Measurements from ENCODE around the gene SCNN1A.

DNA sequence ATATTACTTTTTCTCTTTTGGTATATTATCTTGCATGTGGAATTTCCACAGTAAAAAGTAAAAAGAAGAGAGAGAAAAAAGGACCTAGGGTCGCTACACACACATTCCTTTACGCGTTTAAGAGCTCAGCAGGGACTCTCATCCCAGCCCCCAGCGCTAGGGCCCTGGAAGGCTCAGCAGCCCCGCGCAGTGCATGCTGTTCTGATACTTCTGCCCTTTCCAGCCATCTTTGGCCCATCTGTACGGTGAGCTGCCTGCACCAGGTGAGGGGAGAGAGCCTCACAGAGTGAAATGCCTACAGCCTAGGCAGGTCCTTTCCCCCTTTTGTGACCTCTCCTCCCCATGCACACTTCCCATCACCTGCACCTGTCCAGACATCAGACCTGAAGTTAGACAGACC is 7.0 kb upstream of the SCNN1A start:
- TF ChIP-seq, protein P1, sequence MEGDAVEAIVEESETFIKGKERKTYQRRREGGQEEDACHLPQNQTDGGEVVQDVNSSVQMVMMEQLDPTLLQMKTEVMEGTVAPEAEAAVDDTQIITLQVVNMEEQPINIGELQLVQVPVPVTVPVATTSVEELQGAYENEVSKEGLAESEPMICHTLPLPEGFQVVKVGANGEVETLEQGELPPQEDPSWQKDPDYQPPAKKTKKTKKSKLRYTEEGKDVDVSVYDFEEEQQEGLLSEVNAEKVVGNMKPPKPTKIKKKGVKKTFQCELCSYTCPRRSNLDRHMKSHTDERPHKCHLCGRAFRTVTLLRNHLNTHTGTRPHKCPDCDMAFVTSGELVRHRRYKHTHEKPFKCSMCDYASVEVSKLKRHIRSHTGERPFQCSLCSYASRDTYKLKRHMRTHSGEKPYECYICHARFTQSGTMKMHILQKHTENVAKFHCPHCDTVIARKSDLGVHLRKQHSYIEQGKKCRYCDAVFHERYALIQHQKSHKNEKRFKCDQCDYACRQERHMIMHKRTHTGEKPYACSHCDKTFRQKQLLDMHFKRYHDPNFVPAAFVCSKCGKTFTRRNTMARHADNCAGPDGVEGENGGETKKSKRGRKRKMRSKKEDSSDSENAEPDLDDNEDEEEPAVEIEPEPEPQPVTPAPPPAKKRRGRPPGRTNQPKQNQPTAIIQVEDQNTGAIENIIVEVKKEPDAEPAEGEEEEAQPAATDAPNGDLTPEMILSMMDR (conservative IDR thresholded peaks at IDR 0.05): no peak
- no peak for TF ChIP-seq EZH2 (IDR thresholded peaks at IDR 0.05; ENCODE audit: low read depth)

All from PC-9 (cell line).